ENCODE data around the gene SLC9A5. TPM values are rescaled to one million over a fixed set of nuclear protein-coding genes. Genes with fewer than 3 reads are reported as not detected.

The SLC9A5 gene
- total and polyA plus RNA-seq, 9 of the 15 experiments (the other 6 are each of a cell fraction or from before 2014, with no cell fraction given) = 0.06 to 3.1 (median 1.2) TPM

GRCh38 chr16:67246081-67246755, 2.6 kb upstream of the SLC9A5 start (continued):
- TF ChIP-seq ZNF395 (CRISPR knock-in tag; IDR thresholded peaks at IDR 0.05) (peak; percentile 47), SOX6 (IDR thresholded peaks at IDR 0.05) (no peak), BRCA1 (IDR thresholded peaks at IDR 0.05) (no peak), BRCA1 (CRISPR knock-in tag; IDR thresholded peaks at IDR 0.05) (no peak), ZNF282 (CRISPR knock-in tag; IDR thresholded peaks at IDR 0.05) (no peak), YY1 (IDR thresholded peaks at IDR 0.05; ENCODE audit: borderline replicate concordance in 1 of 3, control insufficient read depth in 1 of 3, extremely low read depth in 1 of 3, insufficient read depth in 3 of 3, insufficient read length in 1 of 3, insufficient replicate concordance in 2 of 3, low read depth in 1 of 3, low read length in 2 of 3) (peak in 2 of 3 experiments; percentile 22 to 29), PCBP2 (IDR thresholded peaks at IDR 0.05; ENCODE audit: low read depth, low read length, poor library complexity, severe bottlenecking) (no peak), ZNF695 (CRISPR knock-in tag; IDR thresholded peaks at IDR 0.05) (no peak), HBP1 (CRISPR knock-in tag; IDR thresholded peaks at IDR 0.05) (no peak), RREB1 (CRISPR knock-in tag; IDR thresholded peaks at IDR 0.05) (no peak), HNRNPUL1 (IDR thresholded peaks at IDR 0.05; ENCODE audit: low read length) (no peak), XRCC5 (IDR thresholded peaks at IDR 0.05; ENCODE audit: low read depth, low read length) (0 out of 2 replicates have a peak, but pooled peaks have one; percentile 24), ZNF274 (IDR thresholded peaks at IDR 0.05; ENCODE audit: borderline replicate concordance, low read depth, low read length) (no peak), ARHGAP35 (IDR thresholded peaks at IDR 0.05; ENCODE audit: partially characterized antibody) (no peak), STAT6 (CRISPR knock-in tag; IDR thresholded peaks at IDR 0.05) (no peak), PPARD (CRISPR knock-in tag; IDR thresholded peaks at IDR 0.05) (no peak)

Data from K562 (cell line).